Measurements from ENCODE around the gene VKORC1L1.
"Not testable (repeated sequence)": the region's sequence is repeated elsewhere in the genome, so short reads cannot be mapped to it uniquely, and the experiment has no call there.

VKORC1L1 gene

GRCh38 chr7:65871451-65871850 is 1.4 kb upstream of the VKORC1L1 start:
- H3K4me3 Mint-ChIP-seq: not testable (repeated sequence)

GRCh38 chr7:65873582-65874193 is 814 bp downstream of the VKORC1L1 start:
- not testable (repeated sequence) for H3K36me3 Mint-ChIP-seq, H3K9me3 Mint-ChIP-seq, H3K27me3 Mint-ChIP-seq
- H3K4me1 Mint-ChIP-seq: peaks cover 21% of the 10 kb centered on the region
- peak overlapping the region; percentile 86 for H3K4me3 Mint-ChIP-seq
- peak; percentile 62 for ATAC-seq
- peak overlapping the region; percentile 80 for H3K27ac Mint-ChIP-seq

More at GRCh38 chr7:65871451-65871850, 1.4 kb upstream of the VKORC1L1 start:
- H3K27me3 Mint-ChIP-seq, H3K27ac Mint-ChIP-seq, H3K36me3 Mint-ChIP-seq, ATAC-seq, H3K9me3 Mint-ChIP-seq: not testable (repeated sequence)
- peaks cover 20% of the 10 kb centered on the region for H3K4me1 Mint-ChIP-seq

- ATAC-seq, H3K27ac Mint-ChIP-seq, H3K4me3 Mint-ChIP-seq, H3K9me3 Mint-ChIP-seq, H3K27me3 Mint-ChIP-seq: not testable (repeated sequence)
- Mint-ChIP-seq H3K36me3 (peaks cover 13% of the 10 kb centered on the region), H3K4me1 (peaks cover 41% of the 10 kb centered on the region)
Observed at GRCh38 chr7:65875715-65876114, 2.8 kb downstream of the VKORC1L1 start.

- H3K27me3 Mint-ChIP-seq, H3K9me3 Mint-ChIP-seq: not testable (repeated sequence)
- peak; percentile 57 for ATAC-seq
- Mint-ChIP-seq H3K27ac (peak overlapping the region; percentile 86), H3K4me1 (peaks cover 20% of the 10 kb centered on the region), H3K36me3 (peaks cover 13% of the 10 kb centered on the region), H3K4me3 (peak overlapping the region; percentile 62)
Observed at GRCh38 chr7:65879292-65880153, 6.6 kb downstream of the VKORC1L1 start.

DNA sequence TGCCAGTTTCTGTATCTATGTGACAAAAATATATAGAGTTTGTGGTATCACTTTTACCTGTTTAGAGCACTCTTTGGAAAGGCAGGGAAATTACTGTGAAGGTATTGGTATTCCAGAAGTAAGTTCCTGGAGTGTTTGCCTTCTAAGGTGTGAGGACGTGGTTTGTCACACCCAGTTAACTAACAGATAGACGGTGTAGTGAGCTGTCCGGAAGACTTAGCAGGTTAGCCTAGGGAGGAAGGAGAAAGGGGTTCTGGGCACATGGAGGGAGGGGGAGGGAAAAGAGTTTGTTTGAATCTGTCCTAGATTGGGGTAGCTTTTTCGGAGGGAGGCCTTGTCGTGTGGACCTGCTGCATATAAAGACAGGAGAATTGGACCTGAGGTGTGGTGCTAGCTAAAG is 7.4 kb downstream of the VKORC1L1 start:
- ATAC-seq, H3K9me3 Mint-ChIP-seq, H3K4me3 Mint-ChIP-seq, H3K27me3 Mint-ChIP-seq: not testable (repeated sequence)
- Mint-ChIP-seq H3K36me3 (peaks cover 18% of the 10 kb centered on the region), H3K4me1 (peaks cover 20% of the 10 kb centered on the region), H3K27ac (peak overlapping the region; percentile 86)

DNA sequence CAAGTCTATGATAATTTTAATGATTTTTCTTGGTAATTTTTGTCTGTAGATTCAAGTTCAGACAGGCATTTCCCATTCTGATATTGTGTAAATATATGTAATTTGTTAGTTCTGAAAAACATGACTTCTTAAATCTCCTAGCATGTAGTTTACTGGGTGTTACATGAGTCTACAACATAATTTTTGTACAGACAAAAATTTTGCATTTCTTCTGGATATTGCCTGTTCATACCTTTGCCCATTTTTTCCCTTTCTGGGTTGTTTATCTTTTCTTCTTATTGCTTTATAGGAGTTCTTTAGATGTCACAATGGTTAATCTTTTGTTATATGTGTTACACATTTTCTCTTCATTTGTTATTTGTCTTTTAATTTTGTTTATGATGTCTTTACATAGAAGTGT is 12.1 kb downstream of the VKORC1L1 start:
- ATAC-seq, H3K9me3 Mint-ChIP-seq, H3K27me3 Mint-ChIP-seq, H3K4me3 Mint-ChIP-seq, H3K27ac Mint-ChIP-seq: not testable (repeated sequence)
- Mint-ChIP-seq H3K36me3 (peaks cover 29% of the 10 kb centered on the region), H3K4me1 (peaks cover 34% of the 10 kb centered on the region)

GRCh38 chr7:65885533-65885932 is 12.7 kb downstream of the VKORC1L1 start:
- not testable (repeated sequence) for H3K27ac Mint-ChIP-seq, ATAC-seq, H3K4me3 Mint-ChIP-seq, H3K9me3 Mint-ChIP-seq, H3K27me3 Mint-ChIP-seq
- Mint-ChIP-seq H3K36me3 (peaks cover 29% of the 10 kb centered on the region), H3K4me1 (peaks cover 28% of the 10 kb centered on the region)

DNA sequence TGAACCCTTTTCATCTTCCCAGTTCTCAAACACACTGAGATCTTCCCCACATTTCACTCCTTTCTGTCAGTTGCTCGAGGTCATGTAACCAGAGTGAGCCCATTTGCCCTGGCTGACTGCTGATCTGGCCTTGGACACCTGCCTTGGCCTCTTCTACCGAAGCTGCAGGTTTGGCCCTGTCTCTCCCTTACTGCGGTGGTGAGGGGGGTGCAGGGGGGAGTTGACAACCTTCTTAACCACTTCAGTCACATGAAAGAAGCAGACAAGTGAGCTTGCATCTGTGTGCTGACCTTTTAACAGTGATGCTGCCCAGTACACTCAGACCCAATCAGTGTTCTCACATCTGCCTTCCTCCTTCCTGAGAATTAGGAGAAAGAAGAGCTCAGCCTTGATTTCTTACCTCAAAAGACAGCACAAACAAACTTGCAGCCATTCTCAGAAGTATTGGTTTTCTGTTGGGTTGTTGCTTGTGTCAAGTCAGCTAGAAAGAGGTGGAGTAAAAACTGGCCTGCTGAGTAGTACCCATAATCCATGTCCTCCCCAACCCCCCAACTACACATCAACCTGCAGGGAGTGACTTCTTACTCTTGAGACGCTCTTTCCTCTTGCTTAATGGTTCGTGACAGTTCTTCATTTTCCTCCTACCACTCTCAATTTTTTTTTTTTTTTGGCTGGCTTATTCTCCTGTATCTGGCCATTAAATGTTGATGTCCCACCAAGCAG is 15.7 kb downstream of the VKORC1L1 start:
- H3K27ac Mint-ChIP-seq: peak overlapping the region; percentile 64
- not testable (repeated sequence) for H3K4me3 Mint-ChIP-seq
- H3K36me3 Mint-ChIP-seq: peaks cover 46% of the 10 kb centered on the region

DNA sequence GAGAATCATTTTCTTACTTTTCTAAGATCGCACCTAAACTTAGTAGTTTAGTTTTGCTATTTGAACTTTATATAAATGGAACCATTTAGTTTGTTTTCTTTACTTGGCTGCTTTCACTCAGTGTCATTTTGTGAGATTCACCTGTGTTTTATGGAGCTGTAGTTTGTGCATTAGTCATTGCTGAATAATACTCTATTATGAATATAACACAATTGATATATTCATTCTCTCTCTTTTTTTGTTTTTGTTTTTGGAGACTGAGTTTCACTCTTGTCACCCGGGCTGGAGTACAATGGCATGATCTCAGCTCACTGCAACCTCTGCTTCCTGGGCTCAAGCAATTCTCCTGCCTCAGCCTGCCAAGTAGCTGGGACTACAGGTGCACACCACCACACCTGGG is 16.8 kb downstream of the VKORC1L1 start:
- H3K27me3 Mint-ChIP-seq, H3K4me3 Mint-ChIP-seq, ATAC-seq, H3K9me3 Mint-ChIP-seq: not testable (repeated sequence)
- Mint-ChIP-seq H3K4me1 (peaks cover 33% of the 10 kb centered on the region), H3K27ac (peak overlapping the region; percentile 64), H3K36me3 (peaks cover 46% of the 10 kb centered on the region)

More for the DNA sequence above, 15.7 kb downstream of the VKORC1L1 start:
- H3K27me3 Mint-ChIP-seq, H3K9me3 Mint-ChIP-seq: not testable (repeated sequence)
- peaks cover 33% of the 10 kb centered on the region for H3K4me1 Mint-ChIP-seq
- peak; percentile 65 for ATAC-seq

DNA sequence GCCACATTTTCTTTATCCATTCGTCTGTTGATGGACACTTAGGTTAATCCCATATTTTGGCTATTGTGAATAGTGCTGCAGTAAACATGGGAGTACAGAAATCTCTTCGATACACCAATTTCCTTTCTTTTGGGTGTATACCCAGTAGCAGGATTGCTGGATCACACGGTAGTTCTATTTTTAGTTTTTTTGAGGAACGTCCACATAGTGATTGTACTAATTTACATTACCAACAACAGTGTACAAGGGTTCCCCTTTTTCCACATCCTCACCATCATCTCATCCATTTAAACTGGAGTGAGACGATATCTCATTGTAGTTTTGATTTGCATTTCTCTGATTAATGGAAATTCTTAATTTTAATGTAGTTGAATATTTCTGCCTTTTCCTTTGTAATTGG is 19.3 kb downstream of the VKORC1L1 start:
- no peaks in the 10 kb centered on the region for H3K9me3 Mint-ChIP-seq
- peaks cover 34% of the 10 kb centered on the region for H3K4me1 Mint-ChIP-seq
- no peak for ATAC-seq
- H3K27ac Mint-ChIP-seq: no peak overlapping the region
- no peaks in the 10 kb centered on the region for H3K27me3 Mint-ChIP-seq
- no peak overlapping the region for H3K4me3 Mint-ChIP-seq
- H3K36me3 Mint-ChIP-seq: peaks cover 34% of the 10 kb centered on the region

GRCh38 chr7:65892835-65893234 is 20.0 kb downstream of the VKORC1L1 start:
- Mint-ChIP-seq H3K4me1 (peaks cover 32% of the 10 kb centered on the region), H3K27ac (no peak overlapping the region), H3K27me3 (no peaks in the 10 kb centered on the region)

GRCh38 chr7:65896279-65896870 is 23.5 kb downstream of the VKORC1L1 start:
- Mint-ChIP-seq H3K36me3 (peaks cover 33% of the 10 kb centered on the region), H3K27ac (no peak overlapping the region)

More at GRCh38 chr7:65892835-65893234, 20.0 kb downstream of the VKORC1L1 start:
- no peak for ATAC-seq
- Mint-ChIP-seq H3K4me3 (no peak overlapping the region), H3K36me3 (peaks cover 34% of the 10 kb centered on the region), H3K9me3 (no peaks in the 10 kb centered on the region)

GRCh38 chr7:65897289-65897688 is 24.4 kb downstream of the VKORC1L1 start:
- not testable (repeated sequence) for H3K4me3 Mint-ChIP-seq, H3K9me3 Mint-ChIP-seq, H3K4me1 Mint-ChIP-seq, H3K27me3 Mint-ChIP-seq, H3K27ac Mint-ChIP-seq, ATAC-seq
- H3K36me3 Mint-ChIP-seq: peaks cover 34% of the 10 kb centered on the region

More at GRCh38 chr7:65896279-65896870, 23.5 kb downstream of the VKORC1L1 start:
- peaks cover 4% of the 10 kb centered on the region for H3K9me3 Mint-ChIP-seq
- no peak overlapping the region for H3K4me3 Mint-ChIP-seq
- peaks cover 12% of the 10 kb centered on the region for H3K4me1 Mint-ChIP-seq
- H3K27me3 Mint-ChIP-seq: no peaks in the 10 kb centered on the region
- ATAC-seq: no peak

GRCh38 chr7:65898677-65899447 is 26.0 kb downstream of the VKORC1L1 start:
- not testable (repeated sequence) for H3K27ac Mint-ChIP-seq, H3K4me1 Mint-ChIP-seq, H3K27me3 Mint-ChIP-seq, ATAC-seq, H3K4me3 Mint-ChIP-seq
- peaks cover 35% of the 10 kb centered on the region for H3K36me3 Mint-ChIP-seq
- H3K9me3 Mint-ChIP-seq: peaks cover 12% of the 10 kb centered on the region

All from stimulated activated memory B cell treated with anti-CD40 and anti-IgM and Interleukin-4, amounts not matched to agents 10 μg/mL and 1 μg/mL and 100 μg/mL, for 72 hours (primary cell).